ENCODE results near the gene PARK7.

Gene PARK7

DNA sequence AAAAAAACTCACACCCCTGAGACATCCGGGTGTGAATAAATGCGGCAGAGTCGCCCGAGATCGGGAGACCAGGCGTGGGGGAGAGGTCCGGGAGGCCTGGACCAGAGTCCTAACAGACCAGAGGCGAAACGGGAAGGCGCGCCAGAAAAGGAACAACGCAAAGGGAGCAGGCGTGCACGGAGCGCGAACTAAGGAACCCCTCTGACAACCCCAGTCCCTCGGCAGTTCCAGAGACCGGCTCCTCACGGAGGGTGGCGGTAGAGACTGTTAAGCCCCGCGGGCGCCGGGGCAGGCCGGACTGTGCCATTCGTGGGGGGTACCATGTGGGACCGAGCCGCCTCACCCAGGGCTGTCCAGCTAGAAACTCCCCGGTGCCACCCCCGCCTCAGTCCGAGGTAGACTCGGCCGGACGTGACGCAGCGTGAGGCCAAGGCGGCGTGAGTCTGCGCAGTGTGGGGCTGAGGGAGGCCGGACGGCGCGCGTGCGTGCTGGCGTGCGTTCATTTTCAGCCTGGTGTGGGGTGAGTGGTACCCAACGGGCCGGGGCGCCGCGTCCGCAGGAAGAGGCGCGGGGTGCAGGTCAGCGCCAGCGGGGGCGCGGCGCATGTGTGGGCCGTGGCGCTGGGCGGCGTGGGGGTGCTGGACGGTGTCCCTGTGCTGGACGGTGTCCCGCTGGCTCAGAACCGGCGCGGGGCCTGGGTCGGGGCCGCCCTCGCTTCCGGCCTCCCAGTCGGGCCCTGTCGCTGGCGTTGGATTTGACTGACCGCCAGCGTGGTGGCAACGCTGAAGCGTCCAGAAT lies at the start of gene PARK7:
PARK7 (plus strand) TSS at position 496 of the 798 bp plus-strand sequence. CDS start 1,075 bp downstream, outside the sequence.
- H3K4me3 ChIP-seq (ENCODE audit: insufficient read depth, low read length, poor library complexity, severe bottlenecking) = peak within 1 kb of the TSS; percentile 95
- H3K9me3 ChIP-seq (ENCODE audit: insufficient read depth, low read length) = no peaks in the 10 kb centered on the region
- peak within 1 kb of the TSS; percentile 45 for H2AFZ ChIP-seq (ENCODE audit: low read depth, low read length, severe bottlenecking)
- H3K9me2 ChIP-seq (replicated peaks; ENCODE audit: insufficient read depth, low read length) = no peaks in the 10 kb centered on the region
- peaks cover 55% of the 10 kb centered on the region for H3K79me2 ChIP-seq (ENCODE audit: insufficient read depth, low read length)
- H3K9ac ChIP-seq (ENCODE audit: low read length) = peak within 1 kb of the TSS; percentile 90
- peak within 1 kb of the TSS; percentile 64 for H3K27ac ChIP-seq (ENCODE audit: low read depth, low read length)
- no peaks in the 10 kb centered on the region for H3F3A ChIP-seq (ENCODE audit: insufficient read depth)
- TF ChIP-seq EZH2phosphoT487 (conservative IDR thresholded peaks at IDR 0.05; ENCODE audit: low read length) = no peak
- TF ChIP-seq, protein P1, sequence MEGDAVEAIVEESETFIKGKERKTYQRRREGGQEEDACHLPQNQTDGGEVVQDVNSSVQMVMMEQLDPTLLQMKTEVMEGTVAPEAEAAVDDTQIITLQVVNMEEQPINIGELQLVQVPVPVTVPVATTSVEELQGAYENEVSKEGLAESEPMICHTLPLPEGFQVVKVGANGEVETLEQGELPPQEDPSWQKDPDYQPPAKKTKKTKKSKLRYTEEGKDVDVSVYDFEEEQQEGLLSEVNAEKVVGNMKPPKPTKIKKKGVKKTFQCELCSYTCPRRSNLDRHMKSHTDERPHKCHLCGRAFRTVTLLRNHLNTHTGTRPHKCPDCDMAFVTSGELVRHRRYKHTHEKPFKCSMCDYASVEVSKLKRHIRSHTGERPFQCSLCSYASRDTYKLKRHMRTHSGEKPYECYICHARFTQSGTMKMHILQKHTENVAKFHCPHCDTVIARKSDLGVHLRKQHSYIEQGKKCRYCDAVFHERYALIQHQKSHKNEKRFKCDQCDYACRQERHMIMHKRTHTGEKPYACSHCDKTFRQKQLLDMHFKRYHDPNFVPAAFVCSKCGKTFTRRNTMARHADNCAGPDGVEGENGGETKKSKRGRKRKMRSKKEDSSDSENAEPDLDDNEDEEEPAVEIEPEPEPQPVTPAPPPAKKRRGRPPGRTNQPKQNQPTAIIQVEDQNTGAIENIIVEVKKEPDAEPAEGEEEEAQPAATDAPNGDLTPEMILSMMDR (IDR thresholded peaks at IDR 0.05; ENCODE audit: insufficient read depth, low read length, poor library complexity, severe bottlenecking) = no peak
- H3K27me3 ChIP-seq (ENCODE audit: low read length) = no peaks in the 10 kb centered on the region
- no peaks in the 10 kb centered on the region for H4K20me1 ChIP-seq (ENCODE audit: low read depth, low read length)
- peaks cover 10% of the 10 kb centered on the region; the same call in 1 of the 2 replicates for H3K36me3 ChIP-seq (ENCODE audit: low read length)
- peak within 1 kb of the TSS; percentile 87 for H3K4me2 ChIP-seq (ENCODE audit: low read depth, low read length, poor library complexity, severe bottlenecking)

DNA sequence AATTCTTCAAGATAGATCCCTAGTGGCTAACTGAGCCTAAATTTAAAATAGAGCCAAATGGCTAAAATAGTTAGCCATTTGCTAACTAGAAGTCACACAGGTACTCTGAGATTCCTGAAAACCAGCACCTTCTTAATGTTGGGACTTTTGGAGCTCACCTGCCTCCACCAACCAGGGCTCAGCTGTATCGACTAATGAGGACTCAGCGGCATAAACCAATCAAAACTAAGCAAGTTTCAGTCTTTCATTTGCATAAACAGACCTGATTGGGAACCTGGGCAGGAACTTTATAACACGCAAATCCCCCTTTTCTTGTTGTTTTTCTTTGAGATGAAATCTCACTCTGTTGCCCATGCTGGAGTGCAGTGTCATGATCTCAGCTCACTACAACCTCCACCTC lies 49.4 kb upstream of the PARK7 start:
- no peak overlapping the region for H2AFZ ChIP-seq (ENCODE audit: low read depth, low read length, severe bottlenecking)
- no peaks in the 10 kb centered on the region for H3F3A ChIP-seq (ENCODE audit: insufficient read depth)

DNA sequence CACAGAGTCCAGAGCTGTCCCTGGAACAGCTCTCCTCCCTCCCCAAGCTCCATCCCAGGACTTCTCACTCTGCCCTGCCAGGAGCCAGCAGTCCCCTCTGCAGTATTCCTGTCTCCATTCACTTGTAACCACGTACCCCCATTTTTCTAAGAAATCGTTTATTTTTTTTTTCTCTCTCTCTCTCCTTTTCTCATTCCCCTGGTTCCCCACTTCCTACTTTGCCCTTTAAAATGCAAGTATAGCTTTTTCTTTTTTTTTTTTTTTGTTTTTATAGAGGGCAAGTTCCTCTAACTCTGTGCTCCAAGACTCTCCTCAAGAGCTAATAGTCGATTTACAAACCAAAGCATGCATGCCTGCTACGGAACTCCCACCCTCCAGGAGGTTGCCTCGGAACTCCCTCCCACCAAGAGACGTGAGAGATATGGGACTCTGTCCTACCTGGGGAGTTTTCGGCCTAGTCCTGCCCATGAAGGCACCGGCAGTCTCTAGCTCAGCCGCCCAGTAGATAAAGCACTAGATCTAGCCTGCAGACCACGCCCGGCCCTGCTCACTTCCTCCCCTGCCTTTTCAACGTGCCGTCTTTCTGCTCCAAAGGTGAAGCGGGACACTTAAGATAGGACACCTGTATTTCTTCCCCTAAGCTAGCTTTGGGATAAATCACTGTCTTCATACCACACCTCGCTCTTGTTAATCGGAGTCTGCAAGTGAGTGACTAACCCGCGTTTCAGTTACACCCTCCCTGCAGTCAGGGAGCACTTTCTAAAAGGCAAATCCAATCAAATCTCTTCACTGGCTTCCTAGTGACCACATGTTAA lies 48.6 kb upstream of the PARK7 start:
- TF ChIP-seq EZH2phosphoT487 (conservative IDR thresholded peaks at IDR 0.05; ENCODE audit: low read length) = no peak
- TF ChIP-seq, protein P1 (IDR thresholded peaks at IDR 0.05; ENCODE audit: insufficient read depth, low read length, poor library complexity, severe bottlenecking) = no peak
- no peak overlapping the region for H3K9ac ChIP-seq (ENCODE audit: low read length)
- no peaks in the 10 kb centered on the region for H3K36me3 ChIP-seq (ENCODE audit: low read length)
- no peak overlapping the region for H3K4me3 ChIP-seq (ENCODE audit: insufficient read depth, low read length, poor library complexity, severe bottlenecking)
- no peak overlapping the region for H3K4me2 ChIP-seq (ENCODE audit: low read depth, low read length, poor library complexity, severe bottlenecking)
- no peaks in the 10 kb centered on the region for H3K79me2 ChIP-seq (ENCODE audit: insufficient read depth, low read length)
- no peak overlapping the region for H3K27ac ChIP-seq (ENCODE audit: low read depth, low read length)
- H2AFZ ChIP-seq (ENCODE audit: low read depth, low read length, severe bottlenecking) = no peak overlapping the region
- no peaks in the 10 kb centered on the region for H3K9me2 ChIP-seq (replicated peaks; ENCODE audit: insufficient read depth, low read length)
- H4K20me1 ChIP-seq (ENCODE audit: low read depth, low read length) = no peaks in the 10 kb centered on the region
- no peaks in the 10 kb centered on the region for H3K27me3 ChIP-seq (ENCODE audit: low read length)
- no peaks in the 10 kb centered on the region for H3F3A ChIP-seq (ENCODE audit: insufficient read depth)
- H3K9me3 ChIP-seq (ENCODE audit: insufficient read depth, low read length) = no peaks in the 10 kb centered on the region

More for the DNA sequence above, 49.4 kb upstream of the PARK7 start:
- no peak overlapping the region for H3K27ac ChIP-seq (ENCODE audit: low read depth, low read length)
- H3K27me3 ChIP-seq (ENCODE audit: low read length) = no peaks in the 10 kb centered on the region
- H3K36me3 ChIP-seq (ENCODE audit: low read length) = no peaks in the 10 kb centered on the region
- no peak overlapping the region for H3K4me2 ChIP-seq (ENCODE audit: low read depth, low read length, poor library complexity, severe bottlenecking)
- no peaks in the 10 kb centered on the region for H4K20me1 ChIP-seq (ENCODE audit: low read depth, low read length)
- no peaks in the 10 kb centered on the region for H3K79me2 ChIP-seq (ENCODE audit: insufficient read depth, low read length)
- TF ChIP-seq EZH2phosphoT487 (conservative IDR thresholded peaks at IDR 0.05; ENCODE audit: low read length) = no peak
- TF ChIP-seq, protein P1 (IDR thresholded peaks at IDR 0.05; ENCODE audit: insufficient read depth, low read length, poor library complexity, severe bottlenecking) = no peak
- H3K9me3 ChIP-seq (ENCODE audit: insufficient read depth, low read length) = no peaks in the 10 kb centered on the region
- H3K9me2 ChIP-seq (replicated peaks; ENCODE audit: insufficient read depth, low read length) = no peaks in the 10 kb centered on the region
- no peak overlapping the region for H3K4me3 ChIP-seq (ENCODE audit: insufficient read depth, low read length, poor library complexity, severe bottlenecking)
- no peak overlapping the region for H3K9ac ChIP-seq (ENCODE audit: low read length)

All from SU-DHL-6 (cell line).